ENCODE results near the gene DHRSX.

GRCh38 chrX:2188330-2188792 lies 312.4 kb downstream of the DHRSX start:
- TF ChIP-seq SUZ12 (IDR thresholded peaks at IDR 0.05; ENCODE audit: extremely low read depth, insufficient read depth, insufficient read length) (no peak), YY1 (IDR thresholded peaks at IDR 0.05; ENCODE audit: insufficient read depth, insufficient read length) (no peak)
